NCI-H2227 (cell line): Measurements from ENCODE around the gene ARPC1A.
"Not testable (repeated sequence)": the region's sequence is repeated elsewhere in the genome, so short reads cannot be mapped to it uniquely, and the experiment has no call there.

ENCODE experiments used
- DNase-seq: peaks from one replicate; lab custom pipeline; 2025; ENCODE audit not compliant: unreplicated experiment; lab: John Stamatoyannopoulos, UW

ARPC1A gene

DNA sequence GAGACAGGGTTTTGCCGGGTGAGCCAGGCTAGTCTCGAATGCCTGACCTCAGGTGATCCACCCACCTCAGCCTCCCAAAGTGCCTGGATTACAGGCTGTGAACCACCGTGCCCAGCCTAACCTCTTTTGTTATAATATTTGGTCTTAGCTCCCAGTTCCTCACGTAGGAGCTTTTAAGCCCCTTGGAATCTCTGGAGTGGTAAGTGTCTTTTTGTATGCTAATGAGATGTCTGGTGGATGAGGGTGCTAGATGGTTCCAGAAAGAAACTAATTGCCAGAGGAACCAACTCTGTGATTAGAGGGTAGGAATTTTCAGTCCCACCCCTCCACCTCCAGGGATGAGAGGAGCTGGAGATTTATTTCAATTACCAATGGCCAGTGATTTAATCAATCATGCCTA is 5.3 kb upstream of the ARPC1A start:
- no peak for DNase-seq

DNA sequence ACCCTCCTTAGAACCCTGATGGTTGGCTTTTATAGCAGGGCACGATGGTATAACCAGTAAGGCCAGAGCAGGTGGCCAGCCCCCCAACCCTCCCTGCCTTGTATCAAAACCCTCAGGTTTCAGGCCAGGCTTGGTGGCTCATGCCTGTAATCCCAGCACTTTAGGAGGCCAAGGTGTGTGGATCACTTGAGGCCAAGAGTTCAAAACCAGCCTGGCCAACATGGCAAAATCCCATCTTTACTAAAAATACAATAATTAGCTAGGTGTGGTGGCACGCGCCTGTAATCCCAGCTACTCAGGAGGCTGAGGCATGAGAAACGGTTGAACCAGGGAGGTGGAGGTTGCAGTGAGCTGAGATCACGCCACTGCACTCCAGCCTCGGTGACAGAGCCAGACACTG is 3.0 kb upstream of the ARPC1A start:
- DNase-seq = not testable (repeated sequence)

DNA sequence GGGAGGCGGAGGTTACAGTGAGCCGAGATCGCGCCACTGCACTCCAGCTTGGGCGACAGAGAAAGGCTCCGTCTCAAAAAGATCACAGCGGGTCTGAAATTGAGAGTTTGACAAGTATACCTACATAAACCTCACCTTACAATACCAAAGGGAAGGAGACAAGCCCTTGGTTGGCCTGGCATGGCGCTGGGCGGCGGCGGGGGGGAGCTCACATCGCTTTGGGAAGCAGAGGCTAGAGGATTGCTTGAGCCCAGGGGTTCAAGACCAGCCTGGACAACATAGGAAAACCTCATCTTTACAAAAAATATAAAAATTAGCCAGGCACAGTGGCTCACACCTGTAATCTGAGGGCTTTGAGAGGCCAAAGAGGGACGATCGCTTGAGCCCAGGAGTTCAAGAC is 1.1 kb upstream of the ARPC1A start:
- no peak for DNase-seq

DNA sequence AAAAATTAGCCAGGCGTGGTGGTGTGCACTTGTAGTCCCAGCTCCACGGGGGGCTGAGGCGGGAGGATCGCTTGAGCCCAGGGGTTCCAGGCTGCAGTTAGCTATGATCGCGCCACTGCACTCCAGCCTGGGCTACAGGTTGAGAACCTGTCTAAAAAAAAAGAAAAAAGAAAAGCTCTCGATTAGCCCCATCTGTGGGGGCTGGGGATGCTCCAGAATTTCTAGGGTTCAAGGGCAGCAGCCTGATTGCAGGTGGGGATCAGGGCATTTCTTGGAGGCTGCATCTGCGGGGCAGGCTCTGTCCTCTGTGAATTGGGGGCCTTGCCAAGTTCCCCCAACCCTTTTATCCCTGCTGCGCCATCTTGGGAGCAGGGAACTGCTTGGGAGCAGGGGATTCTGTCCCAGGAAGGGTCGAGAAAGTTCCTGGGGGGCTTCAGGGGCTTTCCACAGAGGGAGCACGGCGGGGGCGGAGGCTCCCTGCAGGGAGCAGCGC is 651 bp upstream of the ARPC1A start:
- peak; percentile 35 for DNase-seq

DNA sequence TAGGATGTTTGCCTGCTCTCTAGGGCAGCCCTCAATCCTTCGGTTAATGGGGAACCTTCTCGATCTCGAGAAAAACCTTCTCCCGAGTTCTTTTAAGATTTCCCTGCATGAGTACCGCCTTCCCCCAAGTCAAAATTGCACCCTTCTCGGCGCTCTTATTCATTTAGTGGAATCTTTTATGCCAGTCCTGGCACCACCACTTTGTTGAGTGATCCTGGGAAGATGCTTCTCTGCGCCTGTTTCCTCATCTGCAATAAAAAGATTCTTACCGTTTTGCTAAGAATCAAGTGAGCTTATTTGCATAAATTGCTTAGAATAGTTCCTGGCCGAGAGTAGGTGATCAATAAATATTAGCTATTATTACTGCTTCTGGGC is 697 bp downstream of the ARPC1A start:
- no peak for DNase-seq

DNA sequence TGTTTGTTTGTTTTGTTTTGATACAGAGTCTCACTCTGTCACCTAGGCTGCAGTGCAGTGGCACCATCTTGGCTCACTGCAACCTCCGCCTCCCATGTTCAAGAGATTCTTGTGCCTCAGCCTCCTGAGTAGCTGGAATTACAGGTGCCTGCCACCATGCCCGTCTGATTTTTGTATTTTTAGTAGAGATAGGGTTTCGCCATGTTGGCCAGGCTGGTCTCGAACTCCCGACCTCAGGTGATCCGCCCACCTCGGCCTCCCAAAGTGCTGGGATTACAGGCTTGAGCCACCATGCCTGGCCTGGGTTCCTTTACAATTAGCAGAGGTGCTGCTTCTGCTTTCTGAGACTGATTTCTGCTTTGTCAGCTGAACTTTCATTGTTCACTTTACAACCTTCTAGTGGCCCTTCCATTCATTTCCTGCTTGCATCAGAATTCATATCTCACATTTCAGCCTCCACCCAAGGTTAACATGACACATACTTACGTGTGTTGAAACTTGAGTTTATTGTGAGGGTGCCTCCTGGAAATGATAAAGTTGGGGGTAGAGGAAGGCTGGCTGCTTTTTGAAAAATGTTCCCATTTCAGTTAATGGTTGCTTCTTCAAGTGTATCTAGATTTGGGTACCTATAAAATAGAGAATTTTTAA is 4.7 kb downstream of the ARPC1A start:
- not testable (repeated sequence) for DNase-seq

DNA sequence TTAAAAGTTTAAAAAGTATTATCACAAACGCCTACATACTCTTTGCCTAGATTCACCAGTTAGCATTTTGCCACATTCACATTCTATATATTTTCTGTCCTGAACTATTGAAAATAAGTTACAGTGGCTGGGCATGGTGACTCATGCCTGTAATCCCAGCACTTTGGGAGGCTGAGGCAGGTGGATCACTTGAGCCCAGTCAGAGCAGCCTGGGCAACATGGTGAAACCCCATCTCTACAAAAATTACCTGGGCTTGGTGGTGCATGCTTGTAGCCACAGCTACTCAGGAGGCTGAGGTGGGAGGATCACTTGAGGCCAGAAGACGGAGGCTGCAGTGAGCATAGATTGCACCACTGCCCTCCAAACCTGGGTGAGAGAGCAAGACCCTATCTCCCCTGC is 5.3 kb downstream of the ARPC1A start:
- no peak for DNase-seq

DNA sequence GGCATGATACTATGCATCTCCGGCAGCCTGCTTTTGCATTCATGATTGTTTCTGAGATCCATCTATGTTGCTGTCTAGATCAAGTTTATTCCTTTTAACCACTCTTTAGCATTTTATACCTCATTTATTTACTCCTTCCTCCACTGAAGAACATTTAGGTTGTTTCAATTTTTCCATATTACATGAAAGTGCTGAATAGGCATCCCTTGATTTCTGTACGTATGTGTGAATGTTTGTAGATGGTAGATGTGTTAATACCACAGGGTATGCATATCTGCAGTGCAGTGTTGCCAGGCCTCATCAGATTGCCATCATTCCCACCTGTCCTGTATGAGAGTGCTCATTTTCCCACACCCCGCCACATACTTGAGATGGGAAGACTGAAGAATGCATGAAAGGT is 13.9 kb downstream of the ARPC1A start:
- DNase-seq = no peak

DNA sequence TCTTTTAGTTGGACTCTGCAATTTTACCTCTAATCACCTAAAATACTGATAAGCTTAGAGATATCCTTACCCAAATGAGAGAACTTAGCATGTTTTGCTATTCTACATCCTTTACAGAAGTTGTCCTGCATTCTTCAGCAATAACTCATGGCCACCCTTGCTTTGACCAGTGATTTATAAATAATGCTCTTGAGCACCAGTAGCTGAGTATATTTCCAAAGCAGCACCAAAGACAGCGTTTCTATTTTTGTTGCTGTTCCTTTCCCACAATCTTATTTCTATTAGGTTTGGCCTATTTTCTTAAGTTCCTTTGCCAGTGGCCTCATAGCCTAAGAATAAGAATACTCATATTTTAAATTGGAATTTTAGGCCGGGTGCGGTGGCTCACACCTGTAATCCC is 15.0 kb downstream of the ARPC1A start:
- no peak for DNase-seq

DNA sequence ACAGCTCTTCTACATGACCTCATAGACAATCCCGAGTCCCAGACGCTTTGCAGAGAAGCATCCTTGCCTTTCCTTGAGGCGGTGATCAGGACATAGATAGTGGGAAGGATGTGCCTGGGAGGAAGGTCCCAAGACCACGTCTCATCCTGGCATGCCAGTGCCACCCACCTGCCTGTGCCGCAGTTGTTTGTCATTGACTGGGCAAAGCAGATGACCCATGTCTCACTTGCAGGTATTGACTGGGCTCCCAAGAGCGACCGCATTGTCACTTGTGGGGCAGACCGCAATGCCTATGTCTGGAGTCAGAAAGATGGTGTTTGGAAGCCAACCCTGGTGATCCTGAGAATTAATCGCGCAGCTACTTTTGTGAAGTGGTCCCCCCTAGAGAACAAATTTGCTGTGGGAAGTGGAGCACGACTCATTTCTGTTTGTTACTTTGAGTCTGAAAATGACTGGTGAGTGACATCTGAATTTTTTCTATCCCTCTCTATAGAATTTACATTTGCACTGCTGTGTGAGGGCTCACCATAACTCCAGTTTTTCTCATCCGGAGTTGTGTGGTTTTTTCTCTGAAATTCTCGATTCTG is 18.5 kb downstream of the ARPC1A start:
- no peak for DNase-seq

DNA sequence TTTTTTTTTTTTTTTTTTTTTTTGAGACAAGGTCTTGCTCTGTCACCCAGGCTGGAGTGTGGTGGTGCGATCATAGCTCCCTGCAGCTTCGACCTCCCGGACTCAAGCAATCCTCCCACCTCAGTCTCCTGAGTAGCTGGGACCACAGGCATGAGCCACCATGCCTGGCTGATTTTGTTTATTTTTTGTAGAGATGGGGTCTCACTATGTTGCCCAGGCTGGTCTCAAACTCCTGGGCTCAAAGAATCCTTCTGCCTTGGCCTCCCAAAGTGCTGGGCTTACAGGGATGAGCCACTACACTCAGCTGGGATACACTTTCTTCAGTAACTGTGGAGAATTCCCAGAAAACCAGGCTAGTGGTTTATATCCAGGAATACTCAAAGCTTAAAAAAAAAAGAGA is 24.9 kb downstream of the ARPC1A start:
- DNase-seq = not testable (repeated sequence)

DNA sequence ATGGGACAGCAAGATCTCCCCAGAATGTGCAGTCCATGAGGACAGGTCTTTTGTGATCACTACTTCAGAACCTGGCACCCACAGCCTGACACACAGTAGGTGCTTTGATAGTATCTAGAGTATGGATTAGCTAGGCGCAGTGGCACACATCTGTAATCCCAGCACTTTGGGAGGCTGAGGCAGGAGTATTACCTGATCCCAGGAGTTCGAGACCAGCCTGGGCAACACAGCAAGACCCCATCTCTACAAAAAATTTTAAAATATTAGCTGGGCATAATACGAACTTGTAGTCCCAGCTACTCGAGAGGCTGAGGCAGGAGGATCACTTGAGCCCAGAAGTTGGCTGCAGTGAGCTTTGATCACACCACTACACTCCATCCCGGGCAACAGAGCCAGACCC is 26.5 kb downstream of the ARPC1A start:
- DNase-seq = no peak

DNA sequence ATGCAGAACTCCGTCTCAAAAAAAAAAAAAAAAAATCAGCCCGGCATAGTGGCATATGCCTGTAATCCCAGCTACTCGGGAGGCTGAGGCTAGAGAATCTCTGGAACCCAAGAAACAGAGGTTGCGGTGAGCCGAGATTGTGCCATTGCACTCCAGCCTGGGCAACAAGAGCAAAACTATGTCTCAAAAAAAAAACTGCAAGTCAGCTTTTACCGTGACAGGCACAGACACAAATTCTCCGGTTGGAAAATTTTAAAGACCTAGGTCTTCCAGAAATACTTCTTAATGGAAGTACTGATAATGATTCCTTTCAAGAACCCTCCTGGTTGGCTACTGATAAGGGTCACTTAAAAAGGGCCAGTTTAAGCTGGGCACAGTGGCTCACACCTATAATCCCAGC is 29.4 kb downstream of the ARPC1A start:
- DNase-seq = no peak

DNA sequence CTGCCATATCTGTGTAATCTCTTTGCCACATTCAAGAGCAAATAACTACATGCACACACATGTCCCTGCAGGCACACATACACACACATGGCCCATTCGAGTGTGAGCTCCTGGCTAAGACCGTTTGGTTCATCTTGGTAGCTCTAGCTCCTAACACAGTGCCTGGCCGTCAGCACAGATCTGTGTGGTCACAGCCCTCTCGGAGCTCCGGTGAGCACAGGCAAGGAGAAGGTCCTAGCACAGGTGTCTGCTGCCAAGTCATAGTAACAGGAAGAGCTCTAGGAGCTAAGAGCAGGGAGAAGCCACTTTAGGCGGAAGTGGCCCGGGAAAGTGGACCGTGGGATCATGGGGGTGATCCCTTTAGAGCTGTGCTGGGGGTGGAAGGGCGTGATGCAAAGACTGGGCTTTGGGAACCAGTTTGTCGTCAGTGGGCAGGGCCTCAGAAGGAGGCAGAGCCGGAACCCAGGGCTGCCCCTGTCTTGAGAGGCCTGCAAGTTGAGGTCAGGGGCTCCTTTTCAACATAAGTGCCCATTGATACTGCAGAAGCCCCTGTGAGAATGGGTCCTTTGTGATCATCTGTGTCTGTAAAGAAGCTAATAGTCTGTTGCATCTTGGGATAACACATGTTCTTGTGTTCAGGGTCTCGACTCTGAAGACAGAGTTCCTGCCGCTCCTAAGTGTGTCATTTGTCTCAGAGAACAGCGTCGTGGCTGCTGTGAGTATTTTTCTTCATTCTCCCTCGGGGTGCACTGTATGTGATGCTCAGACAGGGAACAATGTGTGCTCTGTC is 32.2 kb downstream of the ARPC1A start:
- DNase-seq = no peak

DNA sequence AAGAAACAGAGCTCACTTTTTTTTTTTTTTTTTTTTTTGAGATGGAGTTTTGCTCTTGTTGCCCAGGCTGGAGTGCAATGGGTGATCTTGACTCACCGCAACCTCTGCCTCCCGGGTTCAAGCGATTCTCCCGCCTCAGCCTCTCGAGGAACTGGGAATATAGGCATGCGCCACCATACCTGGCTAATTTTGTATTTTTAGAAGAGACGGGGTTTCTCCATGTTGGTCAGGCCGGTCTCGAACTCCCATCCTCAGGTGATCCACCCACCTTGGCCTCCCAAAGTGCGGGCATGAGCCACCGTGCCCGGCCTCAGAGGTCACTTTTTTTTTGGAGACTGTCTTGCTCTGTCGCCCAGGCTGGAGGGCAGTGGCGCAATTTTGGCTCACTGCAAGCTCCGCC is 32.8 kb downstream of the ARPC1A start:
- DNase-seq = not testable (repeated sequence)

DNA sequence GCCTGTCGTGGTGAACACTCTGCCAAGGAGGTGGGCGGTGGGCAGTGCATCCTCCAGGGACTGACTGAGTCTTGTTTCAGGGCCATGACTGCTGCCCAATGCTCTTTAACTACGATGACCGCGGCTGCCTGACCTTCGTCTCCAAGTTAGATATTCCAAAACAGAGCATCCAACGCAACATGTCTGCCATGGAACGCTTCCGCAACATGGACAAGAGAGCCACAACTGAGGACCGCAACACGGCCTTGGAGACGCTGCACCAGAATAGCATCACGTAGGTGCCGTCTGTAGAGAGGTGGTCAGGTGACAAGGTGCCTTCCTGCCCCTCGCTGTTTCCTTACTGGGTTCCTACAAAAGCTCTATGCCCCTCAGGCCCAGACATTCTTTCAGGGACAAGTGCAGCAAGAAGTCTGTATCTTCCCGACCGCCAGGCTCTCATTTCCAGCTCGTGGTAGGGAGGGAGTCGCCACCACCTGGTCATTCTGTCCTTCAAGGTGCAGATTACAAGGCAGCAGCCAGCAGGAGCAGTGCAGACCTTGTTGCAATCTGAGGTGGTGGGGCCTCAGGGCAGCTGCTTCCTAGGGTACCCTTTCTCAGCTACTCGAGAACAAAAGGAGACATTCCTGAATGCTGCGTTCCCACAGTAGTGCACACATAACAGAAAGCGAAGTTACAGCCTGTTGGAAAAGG is 33.9 kb downstream of the ARPC1A start:
- no peak for DNase-seq

DNA sequence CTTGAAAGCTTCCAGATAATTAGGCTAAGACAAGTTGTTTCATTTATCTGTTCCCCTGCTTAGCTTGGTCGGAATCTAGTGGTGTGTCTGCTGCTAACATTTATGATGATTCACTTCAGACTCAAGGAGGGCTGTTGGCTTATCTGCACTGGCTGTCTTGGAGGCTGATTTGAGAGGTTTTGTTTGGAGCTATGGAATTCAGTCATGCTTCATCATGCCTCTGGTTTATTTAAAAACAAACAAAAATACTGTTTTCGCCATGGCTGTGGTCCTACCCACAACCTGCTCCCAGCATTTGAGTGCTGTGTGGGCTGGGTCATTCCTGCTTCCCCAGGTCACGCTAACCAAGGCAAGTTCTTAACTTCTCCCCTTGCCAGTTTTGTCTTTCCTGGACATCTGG is 37.1 kb downstream of the ARPC1A start:
- DNase-seq = no peak

DNA sequence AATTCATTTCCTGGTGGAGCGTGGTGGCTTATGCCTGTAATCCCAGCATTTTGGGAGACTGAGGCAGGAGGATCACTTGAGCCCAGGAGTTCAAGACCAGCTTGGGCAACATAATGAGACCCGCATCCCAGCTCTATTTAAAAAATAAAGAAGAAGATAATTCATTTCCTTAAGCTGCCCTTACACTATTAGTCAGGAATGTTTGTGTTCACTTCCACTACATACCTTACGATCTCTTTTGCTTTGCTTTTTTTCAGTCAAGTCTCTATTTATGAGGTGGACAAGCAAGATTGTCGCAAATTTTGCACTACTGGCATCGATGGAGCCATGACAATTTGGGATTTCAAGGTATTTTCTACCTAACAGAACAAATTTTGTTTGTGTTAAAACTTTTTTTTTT is 37.6 kb downstream of the ARPC1A start:
- DNase-seq = no peak

DNA sequence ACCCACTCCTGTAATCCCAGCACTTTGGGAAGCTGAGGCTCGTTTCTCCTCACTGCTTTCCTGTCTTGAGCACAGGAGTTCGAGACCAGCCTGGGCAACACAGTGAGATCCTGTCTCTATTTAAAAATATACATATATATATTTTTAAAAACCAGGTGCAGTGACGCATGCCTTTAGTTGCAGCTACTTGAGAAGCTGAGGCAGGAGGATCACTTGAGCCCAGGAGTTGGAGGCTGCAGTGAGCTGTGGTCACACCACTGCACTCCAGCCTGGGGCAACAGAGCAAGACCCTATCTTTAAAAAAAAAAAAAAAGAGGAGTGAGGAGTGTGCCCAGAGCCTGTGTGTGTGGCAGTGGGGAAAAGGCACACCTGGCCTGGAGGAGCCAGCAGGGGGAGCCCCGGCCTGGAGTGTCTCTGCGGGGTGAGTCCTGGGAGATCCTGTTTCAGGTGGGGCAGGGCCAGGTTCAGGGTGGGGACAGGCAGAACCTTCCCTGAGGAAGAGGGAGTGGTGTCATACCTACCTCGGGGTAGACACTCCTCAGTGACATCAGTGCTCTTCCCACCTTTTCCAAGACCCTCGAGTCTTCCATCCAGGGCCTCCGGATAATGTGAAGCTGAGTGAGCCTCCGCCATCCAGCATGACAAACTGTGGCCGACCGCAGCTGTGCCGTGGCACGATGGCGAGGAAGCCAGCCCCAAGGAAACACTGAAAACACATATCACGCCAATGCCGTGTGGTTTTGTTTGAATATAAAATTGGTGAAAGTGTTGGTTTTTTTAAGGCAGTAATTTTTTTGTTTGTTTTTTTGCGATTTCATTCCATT is 39.8 kb downstream of the ARPC1A start:
- DNase-seq = peak; percentile 21

DNA sequence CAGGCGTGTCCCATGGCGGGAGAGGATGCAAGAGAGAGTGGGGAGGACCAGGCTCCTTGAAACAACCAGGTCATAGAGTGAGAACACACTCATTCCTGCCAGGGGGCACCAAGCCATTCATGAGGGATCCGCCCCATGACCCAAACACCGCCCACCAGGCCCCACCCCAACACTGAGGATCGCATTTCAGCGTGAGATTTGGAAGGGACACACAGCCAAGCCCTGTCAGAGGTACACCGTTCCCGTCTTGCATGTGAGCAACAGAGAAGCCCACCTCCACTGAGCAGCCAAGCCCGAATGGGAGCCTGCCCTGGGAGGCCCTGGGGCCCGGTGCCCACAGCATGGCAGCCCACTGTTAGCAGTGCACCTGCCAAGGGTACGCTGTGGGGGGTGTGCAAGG is 40.9 kb downstream of the ARPC1A start:
- no peak for DNase-seq
